AG04449 (cell line): ENCODE results near the gene TP53BP1.
"Not testable (repeated sequence)": the region's sequence is repeated elsewhere in the genome, so short reads cannot be mapped to it uniquely, and the experiment has no call there.

Source experiments
- CTCF ChIA-PET: fragments of 350-600 bp; formaldehyde crosslinking; extraction: SDS; loops from one replicate; lab custom pipeline; 2021; ENCODE audit warnings: antibody characterized with exemption; lab: Yijun Ruan, JAX
- POLR2A ChIA-PET: fragments of 400-600, 350-600 bp; formaldehyde crosslinking; extraction: SDS; loops from one replicate; lab custom pipeline; 2020; ENCODE audit warnings: antibody characterized with exemption, inconsistent platforms; lab: Yijun Ruan, JAX
- DNase-seq: peaks from one replicate; pipeline ENCODE4 v3.0.0-alpha.2; 2010; ENCODE audit warnings: low read depth, low spot score
- H3K4me3 ChIP-seq: 2 replicates; pipeline ENCODE4 v1.5.1; 2011; ENCODE audit warnings: low read depth, mild to moderate bottlenecking, control low read depth, low read length
- CTCF ChIP-seq: IDR thresholded peaks from one replicate; pipeline ENCODE4 v1.5.1; 2011; ENCODE audit warnings: mild to moderate bottlenecking, moderate library complexity, low read length, control low read depth, inconsistent platforms; ENCODE audit not compliant: insufficient read depth; ENCODE audit errors: missing control alignments

The TP53BP1 gene

GRCh38 chr15:43403616-43404015 is 89.3 kb downstream of the TP53BP1 start:
- ChIA-PET POLR2A (no interaction called here), CTCF (interaction anchor here (1.3 to 2.1 kb wide), 2 partner anchors 28 to 32 kb away, joined by 4 to 6 read pairs; no protein-coding TSS in a partner anchor)

GRCh38 chr15:43402255-43402654 is 90.7 kb downstream of the TP53BP1 start:
- POLR2A ChIA-PET = no interaction called here
- H3K4me3 ChIP-seq = no peak overlapping the region
- no peak for TF ChIP-seq CTCF
- CTCF ChIA-PET = interaction anchor here (1.3 to 2.1 kb wide), 2 partner anchors 27 to 30 kb away, joined by 4 to 6 read pairs; no protein-coding TSS in a partner anchor
- no peak for DNase-seq

More at GRCh38 chr15:43403616-43404015, 89.3 kb downstream of the TP53BP1 start:
- no peak for TF ChIP-seq CTCF
- DNase-seq = no peak
- no peak overlapping the region for H3K4me3 ChIP-seq

- H3K4me3 ChIP-seq, POLR2A ChIA-PET, CTCF ChIA-PET, DNase-seq: not testable (repeated sequence)
Measured at GRCh38 chr15:43393592-43393991, 99.4 kb downstream of the TP53BP1 start.

GRCh38 chr15:43390723-43391122 is 102.2 kb downstream of the TP53BP1 start:
- CTCF ChIA-PET = interaction anchor here (1.0 to 2.5 kb wide), 4 partner anchors 10 to 48 kb away, joined by 3 to 16 read pairs (median 6); no protein-coding TSS in a partner anchor

GRCh38 chr15:43383070-43383469 is 109.9 kb downstream of the TP53BP1 start:
- ChIA-PET POLR2A (no interaction called here), CTCF (interaction anchor here (1.5 to 2.4 kb wide), 2 partner anchors 8 to 10 kb away, joined by 4 to 11 read pairs; no protein-coding TSS in a partner anchor)
- H3K4me3 ChIP-seq = no peak overlapping the region
- DNase-seq = no peak
- TF ChIP-seq CTCF = no peak

More at GRCh38 chr15:43390723-43391122, 102.2 kb downstream of the TP53BP1 start:
- TF ChIP-seq CTCF = no peak
- DNase-seq = no peak
- POLR2A ChIA-PET = no interaction called here
- H3K4me3 ChIP-seq = no peak overlapping the region

- POLR2A ChIA-PET = no interaction called here
- TF ChIP-seq CTCF = no peak
- DNase-seq = no peak
- CTCF ChIA-PET = interaction anchor here (1.0 to 2.4 kb wide), 3 partner anchors 9 to 15 kb away, joined by 3 to 5 read pairs (median 4); no protein-coding TSS in a partner anchor
- H3K4me3 ChIP-seq = no peak overlapping the region
Measured at GRCh38 chr15:43382310-43382709, 110.6 kb downstream of the TP53BP1 start.

GRCh38 chr15:43378601-43379000 is 114.4 kb downstream of the TP53BP1 start:
- DNase-seq = no peak
- CTCF ChIA-PET = interaction anchor here (1.0 to 1.5 kb wide), 3 partner anchors 8 to 12 kb away, joined by 3 to 7 read pairs (median 6); partner anchors contain the start of genes TUBGCP4 and ZSCAN29
- POLR2A ChIA-PET = no interaction called here
- H3K4me3 ChIP-seq = no peak overlapping the region
- no peak for TF ChIP-seq CTCF
